ENCODE data around the gene NUDT17.
A peak's percentile ranks its signal among the peaks of the same experiment; 100 is the strongest.

The NUDT17 gene

DNA sequence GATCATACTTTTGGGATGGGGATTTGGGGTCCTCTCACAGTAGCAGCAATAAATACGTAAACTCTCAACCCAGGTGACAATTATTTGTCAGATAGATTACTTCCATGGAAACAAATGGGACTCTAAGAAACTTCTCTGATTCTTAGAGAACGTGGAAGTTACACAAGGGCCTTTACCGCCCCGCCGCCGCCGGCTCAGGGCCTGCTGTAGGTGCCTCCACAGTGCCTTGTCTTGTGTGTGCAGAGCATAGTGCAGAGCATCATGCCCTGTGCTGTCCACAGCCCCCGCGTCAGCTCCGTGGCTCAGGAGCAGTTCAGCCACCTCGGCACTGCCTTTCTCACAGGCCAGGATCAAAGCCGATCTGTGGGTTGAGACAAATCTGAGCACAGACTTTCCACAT lies 29.2 kb downstream of the NUDT17 start:
- ChIA-PET CTCF (interaction anchor here (0.9 to 4.8 kb wide), 4 partner anchors 17 to 102 kb away, joined by 3 to 32 read pairs (median 8); partner anchors contain the start of gene NUDT17), POLR2A (no interaction called here)
- no peak for DNase-seq (ENCODE audit: extremely low spot score)
- TF ChIP-seq, protein P1, sequence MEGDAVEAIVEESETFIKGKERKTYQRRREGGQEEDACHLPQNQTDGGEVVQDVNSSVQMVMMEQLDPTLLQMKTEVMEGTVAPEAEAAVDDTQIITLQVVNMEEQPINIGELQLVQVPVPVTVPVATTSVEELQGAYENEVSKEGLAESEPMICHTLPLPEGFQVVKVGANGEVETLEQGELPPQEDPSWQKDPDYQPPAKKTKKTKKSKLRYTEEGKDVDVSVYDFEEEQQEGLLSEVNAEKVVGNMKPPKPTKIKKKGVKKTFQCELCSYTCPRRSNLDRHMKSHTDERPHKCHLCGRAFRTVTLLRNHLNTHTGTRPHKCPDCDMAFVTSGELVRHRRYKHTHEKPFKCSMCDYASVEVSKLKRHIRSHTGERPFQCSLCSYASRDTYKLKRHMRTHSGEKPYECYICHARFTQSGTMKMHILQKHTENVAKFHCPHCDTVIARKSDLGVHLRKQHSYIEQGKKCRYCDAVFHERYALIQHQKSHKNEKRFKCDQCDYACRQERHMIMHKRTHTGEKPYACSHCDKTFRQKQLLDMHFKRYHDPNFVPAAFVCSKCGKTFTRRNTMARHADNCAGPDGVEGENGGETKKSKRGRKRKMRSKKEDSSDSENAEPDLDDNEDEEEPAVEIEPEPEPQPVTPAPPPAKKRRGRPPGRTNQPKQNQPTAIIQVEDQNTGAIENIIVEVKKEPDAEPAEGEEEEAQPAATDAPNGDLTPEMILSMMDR (IDR thresholded peaks at IDR 0.05; ENCODE audit: control extremely low read depth, extremely low read depth, low read depth, missing control alignments): no peak

DNA sequence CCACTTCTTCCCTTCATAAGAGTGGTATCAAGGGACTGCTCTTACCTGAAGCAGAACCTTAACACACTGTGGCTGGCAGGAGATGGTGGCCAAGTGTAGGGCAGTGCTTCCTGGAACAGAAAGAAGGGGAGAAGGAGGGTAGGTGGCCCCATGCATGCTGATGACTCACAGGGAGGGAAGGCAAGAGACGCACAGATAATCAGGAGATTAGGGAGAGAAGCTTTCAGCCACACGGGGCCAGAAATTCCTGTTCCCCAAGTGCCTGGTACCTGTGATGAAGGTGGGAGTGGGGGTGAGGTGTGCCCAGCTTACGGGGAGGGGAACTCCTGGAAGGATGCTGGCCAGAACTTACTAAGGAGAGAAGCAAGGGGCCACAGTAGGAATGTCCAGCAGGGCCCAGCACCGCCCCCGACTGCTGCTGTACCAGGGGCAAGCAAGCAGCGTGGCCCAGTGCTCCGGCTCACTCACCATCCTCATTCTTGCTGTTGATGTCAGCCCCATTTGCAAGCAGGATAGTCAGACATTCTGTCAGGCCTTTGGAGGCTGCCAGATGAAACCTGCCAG lies 32.6 kb downstream of the NUDT17 start:
- ChIA-PET CTCF (interaction anchor here (0.9 to 6.8 kb wide), 3 partner anchors 13 to 33 kb away, joined by 3 to 75 read pairs (median 29); partner anchors contain the start of gene NUDT17), POLR2A (no interaction called here)
- TF ChIP-seq, protein P1 (IDR thresholded peaks at IDR 0.05; ENCODE audit: control extremely low read depth, extremely low read depth, low read depth, missing control alignments): no peak
- no peak for DNase-seq (ENCODE audit: extremely low spot score)

DNA sequence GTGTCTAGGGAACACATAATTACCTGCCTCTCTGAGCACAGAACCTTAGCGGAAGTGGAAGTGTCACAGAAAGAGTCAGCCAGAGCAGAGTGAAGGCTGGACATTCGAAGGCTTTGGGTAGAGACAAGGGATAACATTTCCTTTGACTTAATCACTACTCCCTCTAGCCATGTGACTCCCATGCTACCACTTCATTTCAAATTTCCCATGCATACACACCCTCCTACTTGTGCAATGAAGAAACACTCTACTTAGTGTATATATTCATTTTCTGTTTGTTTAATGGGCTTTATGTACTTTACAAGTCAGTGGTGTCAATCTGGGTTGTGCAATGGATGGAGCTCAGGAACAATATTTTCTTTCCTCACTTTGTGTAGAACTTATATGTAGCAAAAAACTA lies 33.3 kb downstream of the NUDT17 start:
- ChIA-PET POLR2A (no interaction called here), CTCF (interaction anchor here (0.9 to 6.8 kb wide), 7 partner anchors 8 to 136 kb away, joined by 3 to 75 read pairs (median 4); partner anchors contain the start of gene NUDT17)
- DNase-seq (ENCODE audit: extremely low spot score): no peak
- TF ChIP-seq, protein P1 (IDR thresholded peaks at IDR 0.05; ENCODE audit: control extremely low read depth, extremely low read depth, low read depth, missing control alignments): no peak

DNA sequence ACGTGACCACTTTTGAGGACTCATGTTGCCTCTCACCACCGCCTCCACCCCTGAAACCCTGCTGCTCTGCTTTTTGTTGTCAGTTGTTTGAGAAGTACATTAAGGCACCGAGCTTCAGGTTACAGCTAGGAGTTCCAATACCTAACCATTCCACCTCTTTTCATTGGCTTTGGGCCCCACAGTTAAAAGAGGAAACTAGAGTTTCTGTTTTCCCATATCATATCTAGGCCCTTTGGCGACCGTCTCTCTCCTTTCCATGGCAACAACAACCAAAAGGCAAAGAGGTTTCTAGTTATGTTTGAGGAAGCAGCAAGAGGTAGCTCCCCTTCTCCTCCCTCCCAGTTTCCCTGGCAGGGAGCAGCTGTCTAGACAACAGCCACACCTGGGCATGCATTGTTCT lies 34.3 kb downstream of the NUDT17 start:
- ChIA-PET POLR2A (no interaction called here), CTCF (interaction anchor here (0.9 to 6.8 kb wide), 10 partner anchors 9 to 139 kb away, joined by 3 to 75 read pairs (median 6); partner anchors contain the start of genes NUDT17 and PIAS3)
- TF ChIP-seq, protein P1 (IDR thresholded peaks at IDR 0.05; ENCODE audit: control extremely low read depth, extremely low read depth, low read depth, missing control alignments): no peak
- no peak for DNase-seq (ENCODE audit: extremely low spot score)

DNA sequence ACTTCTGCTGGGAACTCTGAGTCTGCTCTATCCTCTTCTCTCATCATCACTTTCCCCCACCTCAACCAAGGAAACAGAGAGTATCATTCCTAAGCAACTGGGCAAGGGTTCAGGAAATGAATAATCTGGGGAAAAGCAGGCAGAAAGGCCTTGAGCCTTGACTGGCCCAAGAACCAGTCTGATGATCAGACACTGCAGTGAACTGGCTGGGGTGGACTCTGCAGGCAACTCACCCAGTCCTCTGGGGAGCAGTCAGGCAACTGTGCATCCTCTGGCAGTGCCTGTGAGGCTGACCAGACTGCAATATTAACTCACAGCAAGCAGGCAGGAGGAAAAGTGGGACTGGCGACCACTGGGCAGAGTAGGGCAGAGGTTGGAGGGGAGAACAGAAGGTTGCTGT lies 39.2 kb downstream of the NUDT17 start:
- POLR2A ChIA-PET: no interaction called here
- CTCF ChIA-PET: interaction anchor here (1.1 to 5.9 kb wide), 4 partner anchors 12 to 39 kb away, joined by 3 to 33 read pairs (median 8); partner anchors contain the start of genes ITGA10 and NUDT17
- no peak for DNase-seq (ENCODE audit: extremely low spot score)
- TF ChIP-seq, protein P1 (IDR thresholded peaks at IDR 0.05; ENCODE audit: control extremely low read depth, extremely low read depth, low read depth, missing control alignments): no peak

DNA sequence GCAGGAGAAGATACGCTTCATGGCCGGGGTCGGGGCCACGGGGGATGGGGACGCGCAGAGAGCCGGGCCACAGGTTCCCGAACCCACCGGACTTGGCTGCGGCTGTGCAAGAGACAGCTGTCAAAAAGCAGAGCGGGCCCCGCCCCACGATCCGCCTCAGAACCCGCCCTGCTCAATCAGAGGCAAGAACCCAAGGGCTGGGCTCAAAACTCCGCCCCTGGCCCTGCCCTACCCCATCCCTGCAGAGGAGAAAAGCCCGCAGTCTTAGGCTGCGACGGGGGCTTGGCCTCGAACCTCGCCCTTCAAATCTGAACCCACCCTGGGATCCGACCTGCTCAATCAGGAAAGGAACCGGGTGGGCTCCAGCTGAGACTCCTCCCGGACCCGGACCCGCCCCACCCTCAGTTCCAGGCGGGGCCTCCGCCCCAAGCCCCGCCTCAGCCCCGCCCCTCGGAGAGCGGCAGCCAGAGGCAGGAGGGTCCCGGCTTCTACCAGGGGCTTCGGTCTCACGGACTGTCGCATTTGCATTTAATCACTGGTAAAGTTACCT lies 40.4 kb downstream of the NUDT17 start, which contains the start of gene ANKRD35:
ANKRD35 (minus strand) TSS at position 129 of the 550 bp plus-strand sequence; CDS start at position 21, 108 bp downstream.
- peak; percentile 96 for DNase-seq (ENCODE audit: extremely low spot score)
- ChIA-PET POLR2A (no interaction called here), CTCF (interaction anchor here (0.9 to 5.9 kb wide), 5 partner anchors 17 to 40 kb away, joined by 3 to 33 read pairs (median 3); partner anchors contain the start of gene NUDT17)
- TF ChIP-seq, protein P1 (IDR thresholded peaks at IDR 0.05; ENCODE audit: control extremely low read depth, extremely low read depth, low read depth, missing control alignments): no peak
